IMR-90 (cell line): ENCODE data around the gene NELL1. TPM values are rescaled to one million over a fixed set of nuclear protein-coding genes. Genes with fewer than 3 reads are reported as not detected.

Experiments used
- ATAC-seq: fragments of 200-7000 bp; cut with Tn5 transposase; 2 replicates; pipeline ENCODE4 v1.9.1; 2020; ENCODE audit warnings: low read depth, mild to moderate bottlenecking, moderate library complexity
- BruUV-seq: library from RNA; stranded (reverse); fragments of 400-500 nt; replicated peaks from 2 replicates; lab custom pipeline; 2021; lab: Mats Ljungman, UMichigan
- CTCF ChIA-PET: fragments of 300-600 bp; formaldehyde crosslinking; extraction: SDS; loops from one replicate; lab custom pipeline; 2021; ENCODE audit warnings: antibody characterized with exemption; lab: Yijun Ruan, JAX
- POLR2A ChIA-PET: fragments of 300-600 bp; sonication (Branson Sonifier 250); formaldehyde crosslinking; loops from one replicate; lab custom pipeline; 2022; ENCODE audit warnings: antibody characterized with exemption; ENCODE audit not compliant: unreplicated experiment; lab: Charles Lee
- DNase-seq: peaks from one replicate; pipeline ENCODE4 v3.0.0; 2013
- H2AFZ ChIP-seq: replicated peaks from 2 replicates; pipeline ENCODE3; 2013; ENCODE audit warnings: low read length, mild to moderate bottlenecking; ENCODE audit not compliant: poor library complexity
- H2AK5ac ChIP-seq: 2 replicates; pipeline ENCODE4 v1.6.1; 2013; ENCODE audit warnings: low read depth, low read length, inconsistent platforms
- H2AK9ac ChIP-seq: replicated peaks from 2 replicates; pipeline ENCODE3; 2013; ENCODE audit warnings: mild to moderate bottlenecking, low read depth, low read length, moderate library complexity; ENCODE audit not compliant: poor library complexity
- H2BK120ac ChIP-seq: 2 replicates; pipeline ENCODE4 v1.6.1; 2013; ENCODE audit warnings: low read depth, low read length, inconsistent platforms
- H2BK15ac ChIP-seq: 3 replicates; pipeline ENCODE4 v1.6.1; 2013; ENCODE audit warnings: low read depth, low read length, inconsistent platforms
- H2BK20ac ChIP-seq: 2 replicates; pipeline ENCODE4 v1.6.1; 2013; ENCODE audit warnings: low read depth, mild to moderate bottlenecking, inconsistent platforms, low read length, moderate library complexity
- H2BK5ac ChIP-seq: 2 replicates; pipeline ENCODE4 v1.6.1; 2013; ENCODE audit warnings: mild to moderate bottlenecking, low read depth, low read length, inconsistent platforms; ENCODE audit not compliant: poor library complexity, severe bottlenecking
- H3K14ac ChIP-seq: replicated peaks from 2 replicates; pipeline ENCODE4 v1.6.1; 2013; ENCODE audit warnings: low read depth, low read length, inconsistent platforms
- H3K18ac ChIP-seq: 2 replicates; pipeline ENCODE4 v1.6.1; 2013; ENCODE audit warnings: low read depth, low read length, control low read depth
- H3K23ac ChIP-seq: 2 replicates; pipeline ENCODE4 v1.6.1; 2013; ENCODE audit warnings: low read depth, low read length, inconsistent platforms
- H3K27ac ChIP-seq: 2 replicates; pipeline ENCODE4 v1.5.1; 2013; ENCODE audit warnings: mild to moderate bottlenecking, control low read depth, low read length; ENCODE audit not compliant: insufficient read depth
- H3K27me3 ChIP-seq: 2 replicates; pipeline ENCODE4 v1.6.1; 2013; ENCODE audit warnings: low read length; ENCODE audit not compliant: control insufficient read depth, insufficient read depth
- H3K36me3 ChIP-seq: 2 replicates; pipeline ENCODE4 v1.6.1; 2013; ENCODE audit warnings: low read length, mixed read lengths; ENCODE audit not compliant: control insufficient read depth, insufficient read depth
- H3K4ac ChIP-seq: 2 replicates; pipeline ENCODE4 v1.6.1; 2013; ENCODE audit warnings: low read depth, low read length, inconsistent platforms
- H3K4me1 ChIP-seq: 2 replicates; pipeline ENCODE4 v1.6.1; 2013; ENCODE audit warnings: low read length, mixed read lengths; ENCODE audit not compliant: control insufficient read depth, insufficient read depth
- H3K4me2 ChIP-seq: 2 replicates; pipeline ENCODE4 v1.6.1; 2013; ENCODE audit warnings: low read depth, mild to moderate bottlenecking, control low read depth, low read length, moderate library complexity
- H3K4me3 ChIP-seq: 2 replicates; pipeline ENCODE4 v1.5.1; 2013; ENCODE audit warnings: low read depth, mild to moderate bottlenecking, control low read depth, low read length, moderate library complexity; ENCODE audit not compliant: insufficient read depth
- H3K56ac ChIP-seq: 2 replicates; pipeline ENCODE4 v1.6.1; 2013; ENCODE audit warnings: low read length, inconsistent platforms; ENCODE audit not compliant: insufficient read depth; ENCODE audit errors: extremely low read depth
- H3K79me1 ChIP-seq, 2 experiments: 2 replicates each; pipeline ENCODE4 v1.6.1; 2013; ENCODE audit warnings: low read length in 2 of 2, inconsistent platforms in 1 of 2, low read depth in 1 of 2
- H3K9ac ChIP-seq: 2 replicates; pipeline ENCODE4 v1.6.1; 2013; ENCODE audit warnings: low read depth, low read length, control low read depth
- H3K9me1 ChIP-seq: 2 replicates; pipeline ENCODE4 v1.6.1; 2013; ENCODE audit warnings: low read length, inconsistent platforms; ENCODE audit not compliant: insufficient read depth
- H3K9me3 ChIP-seq: 2 replicates; pipeline ENCODE4 v1.6.1; 2013; ENCODE audit warnings: low read length; ENCODE audit not compliant: control insufficient read depth, insufficient read depth
- H4K20me1 ChIP-seq: 2 replicates; pipeline ENCODE4 v1.6.1; 2013; ENCODE audit warnings: low read length, inconsistent platforms; ENCODE audit not compliant: insufficient read depth
- H4K5ac ChIP-seq: 2 replicates; pipeline ENCODE4 v1.6.1; 2013; ENCODE audit warnings: mild to moderate bottlenecking, low read depth, low read length, control low read depth
- H4K8ac ChIP-seq, 2 experiments: 2 replicates each; pipeline ENCODE4 v1.6.1; 2013; ENCODE audit warnings: low read depth in 2 of 2, low read length in 2 of 2, control low read depth in 1 of 2, inconsistent platforms in 1 of 2
- H4K91ac ChIP-seq: 2 replicates; pipeline ENCODE4 v1.6.1; 2013; ENCODE audit warnings: low read depth, low read length, inconsistent platforms; ENCODE audit not compliant: insufficient read depth
- CEBPB ChIP-seq: IDR thresholded peaks from 2 replicates; pipeline ENCODE4 v1.6.1; 2012; ENCODE audit warnings: low read depth, low read length, improper control_type of control experiment
- CHD1 ChIP-seq: IDR thresholded peaks from 2 replicates; pipeline ENCODE4 v1.6.1; 2012; ENCODE audit warnings: low read depth, low read length, improper control_type of control experiment
- CTCF ChIP-seq: conservative IDR thresholded peaks from 2 replicates; pipeline ENCODE4 v1.5.1; 2012; ENCODE audit warnings: mild to moderate bottlenecking, low read depth, low read length, improper control_type of control experiment
- FOS ChIP-seq: fragments of 150-350 bp; IDR thresholded peaks from 2 replicates; pipeline ENCODE4 v1.6.1; 2016; ENCODE audit warnings: low read depth, low read length
- POLR2A ChIP-seq: IDR thresholded peaks from 2 replicates; pipeline ENCODE4 v1.6.1; 2012; ENCODE audit warnings: mild to moderate bottlenecking, low read depth, low read length
- RAD21 ChIP-seq: IDR thresholded peaks from 2 replicates; pipeline ENCODE4 v1.6.1; 2012; ENCODE audit warnings: low read length, improper control_type of control experiment
- RFX5 ChIP-seq: IDR thresholded peaks from 2 replicates; pipeline ENCODE4 v1.8.0; 2012; ENCODE audit warnings: low read depth, mild to moderate bottlenecking, low read length, moderate library complexity
- SMC3 ChIP-seq: fragments of 150-350 bp; IDR thresholded peaks from 2 replicates; pipeline ENCODE4 v1.6.1; 2016; ENCODE audit warnings: low read depth, mild to moderate bottlenecking, antibody characterized with exemption, low read length, moderate library complexity
- WGBS, 2 experiments: methylation state at CpG; one replicate each; pipeline versions ENCODE4 v1.1.5 to v1.1.7; 2013; ENCODE audit warnings: missing lambda C conversion rate in 2 of 2; ENCODE audit not compliant: insufficient read length in 1 of 2; ENCODE audit errors: extremely low coverage in 2 of 2; 5-methylcytosine and 5-hydroxymethylcytosine counted together
- dilution Hi-C: fragments of 300-500 bp; cut with HindIII; formaldehyde crosslinking; loops from one replicate; pipeline ENCODE4 v1.14.3; 2018; ENCODE audit warnings: low sequenced_read_pairs; ENCODE audit not compliant: unreplicated experiment
- in situ Hi-C: fragments of 300-500 bp; cut with MboI; formaldehyde crosslinking; loops from 3 replicates; pipeline ENCODE4 v1.14.3; 2019; ENCODE audit warnings: low sequenced_read_pairs, inconsistent platforms, mixed read lengths
- intact Hi-C: fragments of 100-400 bp; cut with micrococcal nuclease; formaldehyde crosslinking; loops from 2 replicates; pipeline ENCODE4 v1.10.0; 2022
- polyA plus RNA-seq, 3 experiments: library from polyadenylated mRNA; depleted of rRNA; stranded (reverse); fragments of >200 nt; gene quantifications; 2 replicates each; pipeline ENCODE4 v1.2.3, GENCODE V29; 2012; ENCODE audit warnings: low replicate concordance in 1 of 3
- total RNA-seq: library from RNA; depleted of rRNA; stranded (reverse); fragments of >200 nt; gene quantifications from 2 replicates; pipeline ENCODE4 v1.2.3, GENCODE V29; 2012

The NELL1 gene
- total and polyA plus RNA-seq, 2 of the 4 experiments (the other 2 are of a cell fraction), result not detected

DNA sequence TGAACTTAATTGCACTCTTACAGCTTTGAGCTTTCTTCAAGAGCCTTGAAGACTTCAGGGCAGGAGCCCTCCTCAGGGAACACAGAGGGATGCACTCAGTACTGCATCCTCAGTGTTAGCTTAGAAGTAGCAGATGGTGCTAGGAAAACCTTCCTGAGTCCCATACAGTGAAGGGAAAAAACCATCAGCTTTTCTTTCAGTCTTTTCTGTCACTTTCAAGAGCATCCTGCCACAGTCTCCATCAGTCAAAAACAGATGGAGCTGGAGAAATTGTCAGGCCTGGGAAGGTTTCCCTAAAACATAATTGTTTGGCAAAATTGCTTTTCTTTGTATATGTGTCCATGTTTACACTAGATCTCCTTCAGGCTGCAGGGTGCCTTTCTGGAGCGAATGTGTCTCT is 384.1 kb downstream of the NELL1 start:
- H3K9ac ChIP-seq, result no peak overlapping the region
- no peak overlapping the region for H2BK20ac ChIP-seq
- dilution Hi-C loops (no loop called here), intact Hi-C loops (no loop called here), in situ Hi-C loops (no loop called here)
- H3K23ac ChIP-seq, result no peak overlapping the region
- no peak overlapping the region for H3K4ac ChIP-seq
- TF ChIP-seq POLR2A (no peak), CTCF (no peak), RFX5 (no peak), SMC3 (no peak), RAD21 (no peak), CHD1 (no peak), CEBPB (no peak), FOS (no peak)
- ChIA-PET POLR2A (no interaction called here), CTCF (no interaction called here)
- H3K4me3 ChIP-seq, result no peak overlapping the region
- no peak overlapping the region for H2AFZ ChIP-seq
- no TSS peak for BruUV-seq
- no peak overlapping the region for H2BK15ac ChIP-seq
- H4K5ac ChIP-seq, result no peak overlapping the region
- H3K9me1 ChIP-seq, result no peaks in the 10 kb centered on the region
- ATAC-seq (no peak), DNase-seq (no peak)
- H3K36me3 ChIP-seq, result no peaks in the 10 kb centered on the region
- H3K27me3 ChIP-seq, result no peaks in the 10 kb centered on the region
- no peak overlapping the region for H2BK5ac ChIP-seq
- no CpG with 5 or more reads among the region's 1 CpG for WGBS, 2 experiments
- H4K20me1 ChIP-seq, result no peaks in the 10 kb centered on the region
- no peak overlapping the region for H2AK5ac ChIP-seq
- peaks cover 13% of the 10 kb centered on the region for H3K9me3 ChIP-seq
- H3K4me2 ChIP-seq, result no peak overlapping the region
- H4K8ac ChIP-seq, result no peak overlapping the region
- H2AK9ac ChIP-seq, result no peak overlapping the region
- H3K79me1 ChIP-seq, result no peaks in the 10 kb centered on the region
- H3K4me1 ChIP-seq, result no peaks in the 10 kb centered on the region
- H2BK120ac ChIP-seq, result no peak overlapping the region
- H3K14ac ChIP-seq, result no peak overlapping the region
- H3K27ac ChIP-seq, result no peak overlapping the region
- no peak overlapping the region for H4K91ac ChIP-seq
- no peak overlapping the region for H3K18ac ChIP-seq
- H3K56ac ChIP-seq, result no peak overlapping the region
